Progenitor cell of endocrine pancreas (in vitro differentiated cells): ENCODE measurements around the gene EYS. TPM values are rescaled to one million over a fixed set of nuclear protein-coding genes. Genes with fewer than 3 reads are reported as not detected.

Experiments used
- DNase-seq: peaks from one replicate; pipeline ENCODE4 v3.0.0; 2021; ENCODE audit warnings: low spot score; ENCODE audit not compliant: unreplicated experiment
- H3K27ac Mint-ChIP-seq: 2 replicates; pipeline ENCODE4 v1.8.0; 2021; ENCODE audit warnings: mild to moderate bottlenecking, moderate library complexity, mixed read lengths
- H3K27me3 Mint-ChIP-seq: 2 replicates; pipeline ENCODE4 v1.8.0; 2021; ENCODE audit warnings: mixed read lengths
- H3K36me3 Mint-ChIP-seq: 2 replicates; pipeline ENCODE4 v1.8.0; 2022; ENCODE audit warnings: mixed read lengths; ENCODE audit not compliant: insufficient read depth
- H3K4me1 Mint-ChIP-seq: 2 replicates; pipeline ENCODE4 v1.8.0; 2021; ENCODE audit warnings: low read depth, mixed read lengths
- H3K4me3 Mint-ChIP-seq: 2 replicates; pipeline ENCODE4 v1.8.0; 2021; ENCODE audit warnings: low read depth, mild to moderate bottlenecking, moderate library complexity, mixed read lengths
- H3K9me3 Mint-ChIP-seq: 2 replicates; pipeline ENCODE4 v1.8.0; 2021; ENCODE audit warnings: low read depth, mixed read lengths
- CTCF ChIP-seq: fragments of 200-600 bp; sonication (generic); IDR thresholded peaks from one replicate; pipeline ENCODE4 v1.5.0; 2021; ENCODE audit warnings: antibody characterized with exemption, mild to moderate bottlenecking; ENCODE audit not compliant: unreplicated experiment
- total RNA-seq: library from RNA; stranded (reverse); gene quantifications from 2 replicates; pipeline ENCODE4 v1.2.1, GENCODE V29; 2021

The EYS gene
- total RNA-seq, 1 donor from 2014 or later: 0.46 TPM

- Mint-ChIP-seq H3K27me3 (no peaks in the 10 kb centered on the region), H3K4me1 (peaks cover 2% of the 10 kb centered on the region), H3K4me3 (no peak overlapping the region), H3K27ac (no peak overlapping the region), H3K36me3 (no peaks in the 10 kb centered on the region), H3K9me3 (no peaks in the 10 kb centered on the region)
- DNase-seq: no peak
- TF ChIP-seq CTCF: no peak
These were observed 983.5 kb downstream of the EYS start for GRCh38 chr6:64723327-64724058.

GRCh38 chr6:64721865-64722264, 985.2 kb downstream of the EYS start:
- H3K4me1 Mint-ChIP-seq: peaks cover 2% of the 10 kb centered on the region
- TF ChIP-seq CTCF: no peak
- H3K9me3 Mint-ChIP-seq: no peaks in the 10 kb centered on the region
- no peaks in the 10 kb centered on the region for H3K27me3 Mint-ChIP-seq
- H3K27ac Mint-ChIP-seq: no peak overlapping the region
- no peaks in the 10 kb centered on the region for H3K36me3 Mint-ChIP-seq
- DNase-seq: no peak
- H3K4me3 Mint-ChIP-seq: no peak overlapping the region

- Mint-ChIP-seq H3K27ac (no peak overlapping the region), H3K4me1 (peaks cover 4% of the 10 kb centered on the region), H3K4me3 (no peak overlapping the region), H3K9me3 (no peaks in the 10 kb centered on the region), H3K36me3 (no peaks in the 10 kb centered on the region), H3K27me3 (no peaks in the 10 kb centered on the region)
- no peak for TF ChIP-seq CTCF
- no peak for DNase-seq
These were observed 989.7 kb downstream of the EYS start for GRCh38 chr6:64717281-64717680.

- Mint-ChIP-seq H3K27ac (no peak overlapping the region), H3K9me3 (no peaks in the 10 kb centered on the region), H3K4me3 (no peak overlapping the region), H3K36me3 (no peaks in the 10 kb centered on the region), H3K27me3 (no peaks in the 10 kb centered on the region), H3K4me1 (peaks cover 5% of the 10 kb centered on the region)
- DNase-seq: no peak
- no peak for TF ChIP-seq CTCF
These were observed 991.4 kb downstream of the EYS start for GRCh38 chr6:64715624-64716023.

GRCh38 chr6:64714073-64714472, 993.0 kb downstream of the EYS start:
- H3K4me1 Mint-ChIP-seq: peaks cover 5% of the 10 kb centered on the region
- no peak overlapping the region for H3K4me3 Mint-ChIP-seq
- no peak overlapping the region for H3K27ac Mint-ChIP-seq
- H3K36me3 Mint-ChIP-seq: no peaks in the 10 kb centered on the region
- H3K27me3 Mint-ChIP-seq: no peaks in the 10 kb centered on the region
- DNase-seq: no peak
- no peaks in the 10 kb centered on the region for H3K9me3 Mint-ChIP-seq
- no peak for TF ChIP-seq CTCF
